Stimulated activated CD4-positive, alpha-beta T cell treated with anti-CD3 and anti-CD28 coated beads, Interleukin-15, amount 100 ng/mL, for 24 hours (primary cell): ENCODE results near the gene RBFOX2.
"Not testable (repeated sequence)": the region's sequence is repeated elsewhere in the genome, so short reads cannot be mapped to it uniquely, and the experiment has no call there.

ENCODE experiments used
- DNase-seq: peaks from one replicate; pipeline ENCODE4 v3.0.0-alpha.2; 2020

RBFOX2 gene

GRCh38 chr22:36039125-36039524 is 10.5 kb upstream of the RBFOX2 start:
- DNase-seq, result no peak

DNA sequence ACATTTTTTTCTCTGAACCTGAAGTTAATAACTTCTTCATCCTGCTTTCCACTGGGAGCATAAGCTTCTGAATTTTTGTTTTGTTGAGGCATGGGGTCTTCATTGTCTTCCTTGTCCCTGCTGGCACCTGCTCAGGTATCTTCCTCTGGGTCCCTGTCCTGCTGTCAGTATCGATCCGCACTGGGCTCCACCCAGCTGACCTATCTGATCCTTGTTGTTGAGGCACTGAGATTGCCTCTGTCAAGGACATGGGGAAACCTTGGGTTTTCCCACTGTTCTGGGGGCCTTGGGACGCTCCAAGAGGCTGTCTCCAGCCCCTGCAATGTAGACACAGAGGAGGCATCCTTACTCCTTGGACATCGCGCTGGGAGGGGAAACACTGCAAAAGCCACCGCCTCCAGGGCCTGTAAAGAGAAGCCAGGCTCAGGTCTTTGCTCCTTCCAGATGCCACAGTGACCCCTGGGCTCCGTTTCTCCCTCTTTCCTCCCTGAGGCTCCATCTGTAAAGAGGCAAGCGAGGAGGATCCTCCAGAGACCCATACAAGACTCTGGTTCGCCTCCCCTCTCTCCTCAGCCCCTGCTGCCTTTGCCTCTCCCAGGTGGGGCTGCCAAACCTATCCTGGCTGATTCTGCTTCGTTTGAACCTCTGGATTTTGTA is 8.6 kb upstream of the RBFOX2 start:
- DNase-seq, result no peak

- DNase-seq, result no peak
These were observed 7.6 kb upstream of the RBFOX2 start for GRCh38 chr22:36036167-36036624.

DNA sequence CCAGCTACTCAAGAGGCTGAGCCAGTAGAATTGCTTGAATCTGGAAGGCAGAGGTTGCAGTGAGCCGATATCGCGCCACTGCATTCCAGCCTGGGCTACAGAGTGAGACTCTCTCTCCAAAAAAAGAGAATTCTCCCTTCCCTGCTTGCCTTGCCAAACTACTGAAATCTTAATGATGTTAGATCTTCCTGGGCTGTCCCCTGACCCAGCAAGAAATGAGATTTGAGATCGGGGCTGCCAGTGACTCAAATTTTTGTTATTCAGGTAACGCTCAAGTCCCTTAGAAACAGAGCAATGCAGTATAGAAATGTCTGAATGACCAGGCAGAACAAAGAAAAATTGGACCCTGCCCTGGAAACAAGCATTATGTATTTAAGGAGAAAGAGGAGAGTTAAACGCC is 4.0 kb upstream of the RBFOX2 start:
- DNase-seq, result no peak

GRCh38 chr22:36029406-36029755 is 757 bp upstream of the RBFOX2 start:
- no peak for DNase-seq

GRCh38 chr22:36027935-36028645 is 534 bp downstream of the RBFOX2 start:
- DNase-seq, result no peak

- peak; percentile 7 for DNase-seq
These were observed 1.1 kb downstream of the RBFOX2 start for GRCh38 chr22:36027579-36027934.

- no peak for DNase-seq
These were observed 1.9 kb downstream of the RBFOX2 start for GRCh38 chr22:36026741-36027140.

- no peak for DNase-seq
These were observed 5.9 kb downstream of the RBFOX2 start for GRCh38 chr22:36022697-36023096.

DNA sequence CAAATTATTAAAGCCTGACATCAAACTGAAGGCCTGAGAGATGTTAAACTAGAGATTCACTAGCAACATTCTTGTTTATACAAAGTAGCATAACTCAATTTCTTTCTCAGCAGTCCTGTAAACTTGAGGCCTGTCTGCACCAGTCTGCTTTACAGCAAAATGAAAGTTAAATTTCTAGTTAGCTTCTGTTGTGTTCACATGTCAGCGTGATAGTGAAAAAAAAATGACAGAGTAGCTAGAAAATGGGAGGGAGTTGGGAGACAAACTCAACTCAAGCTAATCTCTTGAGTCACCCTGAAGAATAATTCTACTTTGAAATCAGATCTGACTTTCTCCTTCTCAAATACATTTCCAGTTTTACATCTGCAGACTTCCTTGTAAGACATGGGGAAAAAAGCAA is 6.5 kb downstream of the RBFOX2 start:
- DNase-seq, result no peak

DNA sequence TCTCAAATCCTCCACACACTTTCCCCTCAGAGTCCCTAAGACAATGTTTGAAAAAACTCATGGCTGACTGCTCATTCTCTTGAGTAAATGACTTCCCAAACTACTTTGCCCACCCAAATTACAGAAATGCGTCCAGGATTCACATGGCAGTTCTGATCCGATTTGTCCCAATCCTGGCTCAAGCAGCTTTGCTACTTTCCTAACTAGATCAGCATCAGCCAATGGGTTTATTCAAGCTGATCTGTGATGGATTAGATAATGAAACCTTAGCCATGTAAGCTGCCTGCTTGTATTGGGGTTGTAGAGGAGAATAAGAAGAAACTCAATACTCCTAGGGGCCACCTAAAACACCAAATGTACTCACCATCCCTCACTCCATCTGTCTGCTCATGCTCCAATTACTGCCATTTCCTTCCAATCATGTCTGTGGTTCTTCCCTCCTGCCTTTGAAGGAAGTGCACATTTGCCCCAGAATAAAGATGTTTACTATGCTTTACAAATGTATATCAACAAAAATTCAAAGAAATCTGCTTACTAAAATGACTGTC is 6.9 kb downstream of the RBFOX2 start:
- no peak for DNase-seq

- DNase-seq, result not testable (repeated sequence)
These were observed 7.8 kb downstream of the RBFOX2 start for GRCh38 chr22:36020865-36021264.

DNA sequence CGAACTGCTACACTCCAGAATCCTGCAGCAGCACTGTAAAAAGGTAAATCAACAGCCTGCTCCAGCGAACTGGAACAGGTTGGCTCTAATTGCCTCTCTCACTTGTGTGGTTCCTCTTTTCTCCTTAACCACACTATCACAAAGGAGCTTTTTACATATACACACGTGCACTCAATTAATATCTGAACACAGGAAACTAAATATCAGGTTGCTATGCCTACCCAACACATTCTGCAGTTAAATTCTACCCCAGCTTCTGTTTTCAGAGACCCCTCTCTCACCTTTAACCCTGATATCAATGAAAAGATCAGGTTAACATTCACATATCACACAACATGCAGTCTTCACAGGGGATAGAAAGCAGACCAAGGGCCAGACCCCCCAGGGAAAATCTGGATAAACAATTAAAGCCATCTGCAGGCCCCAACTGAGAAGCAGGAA is 11.0 kb downstream of the RBFOX2 start:
- DNase-seq, result no peak

DNA sequence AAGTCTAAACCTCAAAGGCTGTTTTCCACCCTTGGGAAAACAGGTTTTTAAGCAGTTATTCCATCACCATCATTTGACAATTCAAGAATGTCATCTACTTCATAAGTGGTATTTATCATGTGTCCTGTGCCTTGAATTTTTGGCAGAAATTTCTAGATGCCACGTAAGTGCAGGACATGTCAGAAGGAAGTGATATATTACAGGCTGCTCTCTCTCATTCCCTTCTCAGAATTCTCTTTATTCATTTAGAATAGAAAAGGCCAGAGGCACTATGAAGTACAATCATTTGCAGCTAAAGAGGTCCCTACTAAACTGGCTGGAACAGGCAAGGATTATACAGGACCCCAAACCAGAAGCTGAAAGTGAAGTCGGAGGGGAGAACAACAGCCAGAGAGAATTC is 11.9 kb downstream of the RBFOX2 start:
- DNase-seq, result no peak

DNA sequence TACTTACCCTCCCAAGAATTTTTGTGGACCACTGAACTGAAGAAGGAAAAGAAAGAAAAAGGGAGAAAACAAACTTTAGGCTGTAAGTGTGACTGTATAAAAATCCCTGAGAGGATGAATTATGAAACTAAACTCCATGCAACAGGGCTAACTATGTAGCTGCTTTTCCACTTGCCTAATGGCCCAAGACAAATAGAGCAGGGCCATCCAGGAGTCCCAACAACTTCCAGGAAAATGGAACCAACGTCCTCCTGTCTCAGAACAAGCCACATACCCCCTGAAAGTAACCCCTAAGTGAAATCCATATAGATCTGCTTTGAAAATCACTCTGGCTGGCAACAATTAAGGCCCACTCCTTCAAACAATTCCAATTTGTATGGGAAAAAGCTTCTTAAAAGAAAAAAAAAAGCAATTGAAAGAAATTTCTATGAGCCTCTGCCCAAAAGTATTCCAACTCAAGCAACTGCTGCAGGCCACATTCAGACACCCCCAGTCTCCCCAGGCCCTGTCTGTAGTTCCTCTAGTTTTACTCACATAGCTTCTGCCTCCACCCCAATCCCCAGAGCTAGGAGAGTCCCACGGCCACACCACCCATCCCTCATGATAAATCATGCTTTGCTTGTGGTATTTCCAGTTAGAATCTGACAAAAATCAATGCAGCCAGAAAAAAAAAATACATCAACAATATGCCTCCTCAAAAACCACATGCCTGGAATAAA is 12.7 kb downstream of the RBFOX2 start:
- no peak for DNase-seq

- no peak for DNase-seq
These were observed 13.3 kb downstream of the RBFOX2 start for GRCh38 chr22:36015155-36015810.

DNA sequence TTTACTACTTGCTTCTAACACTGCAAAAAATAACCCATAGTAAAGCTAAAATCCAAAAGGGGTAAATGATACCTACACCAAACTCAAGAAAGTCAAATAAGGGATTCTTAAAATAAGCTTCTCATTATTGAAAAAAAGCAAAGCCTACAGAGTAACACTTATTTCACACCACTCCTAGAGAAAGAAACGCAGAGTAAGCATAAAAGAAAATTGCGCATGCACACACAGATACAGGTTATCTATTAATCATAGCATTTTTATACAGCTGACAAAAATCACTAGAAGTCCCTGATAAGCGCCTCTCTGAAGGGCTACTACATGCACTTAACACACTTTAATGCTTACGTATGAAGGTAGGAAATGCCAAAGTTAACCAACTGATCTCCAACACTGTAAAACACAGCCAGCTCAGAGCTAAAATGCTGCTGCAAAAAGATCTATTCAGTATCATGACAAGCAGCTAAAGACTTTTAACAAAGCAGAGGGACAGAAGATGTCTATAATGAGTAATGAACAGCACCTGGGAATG is 14.0 kb downstream of the RBFOX2 start:
- no peak for DNase-seq

DNA sequence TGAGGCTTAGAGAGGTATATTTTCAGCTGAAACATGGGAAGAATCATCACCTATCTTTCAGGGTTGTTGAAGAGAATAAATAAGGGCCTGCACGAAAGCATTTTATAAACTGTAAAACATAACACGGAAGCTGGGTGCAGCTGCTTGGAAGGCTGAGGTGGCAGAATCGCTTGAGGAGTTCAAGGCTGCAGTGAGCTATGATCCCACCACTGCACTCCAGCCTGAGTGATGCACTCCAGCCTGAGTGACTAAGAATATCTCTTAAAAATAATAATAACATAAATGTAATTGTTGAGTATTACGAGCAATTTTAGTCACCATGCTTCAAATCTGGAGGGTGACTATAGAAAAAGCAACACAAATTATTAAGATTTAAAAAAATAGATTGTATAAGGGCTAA is 16.3 kb downstream of the RBFOX2 start:
- no peak for DNase-seq

GRCh38 chr22:36010882-36011281 is 17.7 kb downstream of the RBFOX2 start:
- no peak for DNase-seq

- no peak for DNase-seq
These were observed 18.5 kb downstream of the RBFOX2 start for GRCh38 chr22:36010090-36010489.

- DNase-seq, result no peak
These were observed 19.5 kb downstream of the RBFOX2 start for GRCh38 chr22:36009085-36009484.

DNA sequence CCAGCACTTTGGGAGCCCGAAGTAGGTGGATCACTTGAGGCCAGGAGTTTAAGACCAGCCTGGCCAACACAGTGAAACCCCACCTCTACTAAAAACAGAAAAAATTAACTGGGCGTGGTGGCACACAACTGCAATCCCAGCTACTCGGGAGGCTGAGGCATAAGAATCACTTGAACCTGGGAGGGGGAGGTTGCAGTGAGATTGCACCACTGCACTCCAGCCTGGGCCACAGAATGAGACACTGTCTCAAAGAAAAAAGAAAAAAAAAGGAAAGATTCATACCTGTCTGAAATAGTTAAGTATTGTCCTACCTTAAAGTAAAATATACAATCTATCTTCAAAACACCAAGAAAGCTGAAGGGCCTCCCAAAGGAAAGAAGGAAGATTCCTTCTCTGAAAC is 20.1 kb downstream of the RBFOX2 start:
- no peak for DNase-seq

GRCh38 chr22:36008131-36008530 is 20.5 kb downstream of the RBFOX2 start:
- no peak for DNase-seq
